Chondrocyte (in vitro differentiated cells): Measurements from ENCODE around the gene TAB2. TPM values are rescaled to one million over a fixed set of nuclear protein-coding genes. Genes with fewer than 3 reads are reported as not detected.

Experiments
- DNase-seq: peaks from one replicate; pipeline ENCODE4 v3.0.0; 2021; ENCODE audit warnings: mixed read lengths, low spot score
- H3K27ac Mint-ChIP-seq: one replicate; pipeline ENCODE4 v1.8.0; 2021; ENCODE audit warnings: mild to moderate bottlenecking, moderate library complexity, mixed read lengths; ENCODE audit not compliant: unreplicated experiment
- H3K27me3 Mint-ChIP-seq: 2 replicates; pipeline ENCODE4 v1.8.0; 2021; ENCODE audit warnings: low read depth, mixed read lengths
- H3K36me3 Mint-ChIP-seq: 2 replicates; pipeline ENCODE4 v1.8.0; 2021; ENCODE audit warnings: low read depth, mixed read lengths
- H3K4me1 Mint-ChIP-seq: 2 replicates; pipeline ENCODE4 v1.8.0; 2021; ENCODE audit warnings: low read depth, mild to moderate bottlenecking, mixed read lengths
- H3K4me3 Mint-ChIP-seq: one replicate; pipeline ENCODE4 v1.8.0; 2021; ENCODE audit warnings: mild to moderate bottlenecking, moderate library complexity, mixed read lengths; ENCODE audit not compliant: unreplicated experiment
- H3K9me3 Mint-ChIP-seq: 2 replicates; pipeline ENCODE4 v1.8.0; 2021; ENCODE audit warnings: low read depth, mixed read lengths
- total RNA-seq: library from RNA; stranded (reverse); gene quantifications from 3 replicates; pipeline ENCODE4 v1.2.1, GENCODE V29; 2021
- TF ChIP-seq, protein P1 (sequence below): fragments of 200-600 bp; sonication (generic); IDR thresholded peaks from 2 replicates; pipeline ENCODE4 v1.5.0; 2021; ENCODE audit warnings: antibody characterized with exemption, mild to moderate bottlenecking, moderate library complexity

TAB2 gene
- total RNA-seq, 1 donor from 2014 or later, result 54.9 TPM

DNA sequence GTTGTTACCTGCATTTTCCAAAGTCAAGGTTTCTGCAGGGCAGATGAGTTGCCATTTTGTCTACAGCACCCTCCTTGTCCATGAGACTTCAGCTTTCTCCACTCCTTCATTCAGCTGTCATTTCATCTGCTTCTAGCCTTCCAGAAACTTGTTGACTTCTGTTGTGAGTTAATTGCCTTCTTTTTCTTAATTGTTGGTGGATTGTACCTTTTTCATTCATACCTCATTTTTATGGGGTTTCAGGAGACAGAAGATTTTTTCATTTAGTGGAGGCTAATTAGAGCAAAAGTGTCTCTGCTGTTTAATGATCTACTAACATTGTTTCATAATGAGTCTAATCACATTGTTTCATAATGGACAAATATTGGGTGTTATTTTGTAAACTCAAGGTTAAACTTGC lies 75.0 kb downstream of the TAB2 start:
- no peak for DNase-seq
- peaks cover 34% of the 10 kb centered on the region for H3K4me1 Mint-ChIP-seq
- H3K9me3 Mint-ChIP-seq, result no peaks in the 10 kb centered on the region
- H3K4me3 Mint-ChIP-seq, result no peak overlapping the region
- no peaks in the 10 kb centered on the region for H3K27me3 Mint-ChIP-seq
- TF ChIP-seq, protein P1, sequence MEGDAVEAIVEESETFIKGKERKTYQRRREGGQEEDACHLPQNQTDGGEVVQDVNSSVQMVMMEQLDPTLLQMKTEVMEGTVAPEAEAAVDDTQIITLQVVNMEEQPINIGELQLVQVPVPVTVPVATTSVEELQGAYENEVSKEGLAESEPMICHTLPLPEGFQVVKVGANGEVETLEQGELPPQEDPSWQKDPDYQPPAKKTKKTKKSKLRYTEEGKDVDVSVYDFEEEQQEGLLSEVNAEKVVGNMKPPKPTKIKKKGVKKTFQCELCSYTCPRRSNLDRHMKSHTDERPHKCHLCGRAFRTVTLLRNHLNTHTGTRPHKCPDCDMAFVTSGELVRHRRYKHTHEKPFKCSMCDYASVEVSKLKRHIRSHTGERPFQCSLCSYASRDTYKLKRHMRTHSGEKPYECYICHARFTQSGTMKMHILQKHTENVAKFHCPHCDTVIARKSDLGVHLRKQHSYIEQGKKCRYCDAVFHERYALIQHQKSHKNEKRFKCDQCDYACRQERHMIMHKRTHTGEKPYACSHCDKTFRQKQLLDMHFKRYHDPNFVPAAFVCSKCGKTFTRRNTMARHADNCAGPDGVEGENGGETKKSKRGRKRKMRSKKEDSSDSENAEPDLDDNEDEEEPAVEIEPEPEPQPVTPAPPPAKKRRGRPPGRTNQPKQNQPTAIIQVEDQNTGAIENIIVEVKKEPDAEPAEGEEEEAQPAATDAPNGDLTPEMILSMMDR, result no peak
- H3K36me3 Mint-ChIP-seq, result peaks cover 20% of the 10 kb centered on the region
- H3K27ac Mint-ChIP-seq, result no peak overlapping the region

DNA sequence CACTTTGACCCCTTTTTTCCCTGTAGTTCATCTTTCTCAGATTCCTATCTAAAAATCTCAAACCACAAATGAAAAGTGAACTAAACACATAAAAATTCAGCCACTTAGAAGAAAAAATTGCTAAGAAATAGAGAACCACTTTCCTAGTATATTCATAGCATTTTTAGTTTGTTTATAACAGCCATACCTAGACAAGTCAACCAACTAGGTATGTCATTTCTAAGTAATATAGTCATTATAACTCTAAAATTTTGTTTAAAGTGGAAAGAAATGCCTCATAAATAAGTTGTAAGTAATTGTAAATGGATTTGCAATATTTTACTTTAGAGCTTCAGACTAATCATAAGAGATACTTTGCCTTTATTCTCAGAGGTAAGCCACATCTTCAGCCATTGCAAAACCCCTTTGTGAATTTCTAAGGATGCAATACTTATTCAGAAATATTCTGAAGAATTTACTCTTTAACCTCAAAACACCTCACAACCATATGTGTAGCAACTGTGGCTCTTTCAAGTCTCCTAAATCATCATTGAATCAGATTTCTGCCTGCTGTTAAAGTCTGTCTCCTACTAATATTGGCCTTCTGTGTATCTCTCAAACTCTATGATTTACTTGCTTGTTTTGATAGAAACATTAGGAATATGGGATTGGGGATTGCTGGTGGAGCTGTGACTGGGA lies 75.6 kb downstream of the TAB2 start:
- peaks cover 32% of the 10 kb centered on the region for H3K4me1 Mint-ChIP-seq
- no peak overlapping the region for H3K4me3 Mint-ChIP-seq
- TF ChIP-seq, protein P1, result no peak
- H3K27ac Mint-ChIP-seq, result no peak overlapping the region
- H3K27me3 Mint-ChIP-seq, result no peaks in the 10 kb centered on the region
- H3K36me3 Mint-ChIP-seq, result peaks cover 21% of the 10 kb centered on the region
- H3K9me3 Mint-ChIP-seq, result no peaks in the 10 kb centered on the region
- DNase-seq, result no peak

DNA sequence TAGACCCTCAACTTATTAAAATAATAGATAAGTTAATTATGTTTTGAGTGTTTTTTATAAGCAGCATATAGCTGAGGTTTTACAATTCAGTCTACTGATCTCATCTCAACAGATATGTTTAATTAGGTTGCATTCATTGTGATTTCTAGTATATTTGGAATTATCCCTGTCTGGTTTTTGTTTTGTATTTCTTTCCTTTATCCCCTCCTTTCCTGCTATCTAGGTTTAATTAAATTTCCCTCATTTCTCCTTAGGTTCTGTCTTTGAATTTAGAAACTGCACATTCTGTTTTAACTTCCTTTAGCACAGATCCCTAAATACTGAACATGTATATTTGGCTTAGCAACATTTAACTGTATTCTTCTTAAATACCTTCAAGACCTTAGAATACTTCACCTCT lies 77.7 kb downstream of the TAB2 start:
- Mint-ChIP-seq H3K27ac (no peak overlapping the region), H3K36me3 (peaks cover 27% of the 10 kb centered on the region), H3K27me3 (no peaks in the 10 kb centered on the region), H3K4me3 (no peak overlapping the region), H3K4me1 (peaks cover 30% of the 10 kb centered on the region), H3K9me3 (no peaks in the 10 kb centered on the region)
- TF ChIP-seq, protein P1, result no peak
- DNase-seq, result no peak

DNA sequence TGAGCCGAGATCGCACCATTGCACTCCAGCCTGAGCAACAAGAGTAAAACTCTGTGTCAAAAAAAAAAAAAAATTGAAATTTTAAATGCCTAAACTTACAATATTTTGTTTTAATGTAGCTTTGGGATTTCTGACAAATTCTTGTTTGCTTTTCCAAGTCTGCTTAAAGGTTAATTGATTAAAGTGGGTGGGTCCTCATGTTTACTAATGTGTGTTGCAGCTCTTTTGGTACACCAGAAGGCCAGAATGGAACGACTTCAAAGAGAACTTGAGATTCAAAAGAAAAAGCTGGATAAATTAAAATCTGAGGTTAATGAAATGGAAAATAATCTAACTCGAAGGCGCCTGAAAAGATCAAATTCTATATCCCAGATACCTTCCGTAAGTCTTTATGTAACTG lies 79.9 kb downstream of the TAB2 start:
- Mint-ChIP-seq H3K4me1 (peaks cover 18% of the 10 kb centered on the region), H3K36me3 (peaks cover 28% of the 10 kb centered on the region), H3K9me3 (no peaks in the 10 kb centered on the region), H3K27me3 (no peaks in the 10 kb centered on the region), H3K4me3 (no peak overlapping the region), H3K27ac (no peak overlapping the region)
- TF ChIP-seq, protein P1, result no peak
- no peak for DNase-seq

DNA sequence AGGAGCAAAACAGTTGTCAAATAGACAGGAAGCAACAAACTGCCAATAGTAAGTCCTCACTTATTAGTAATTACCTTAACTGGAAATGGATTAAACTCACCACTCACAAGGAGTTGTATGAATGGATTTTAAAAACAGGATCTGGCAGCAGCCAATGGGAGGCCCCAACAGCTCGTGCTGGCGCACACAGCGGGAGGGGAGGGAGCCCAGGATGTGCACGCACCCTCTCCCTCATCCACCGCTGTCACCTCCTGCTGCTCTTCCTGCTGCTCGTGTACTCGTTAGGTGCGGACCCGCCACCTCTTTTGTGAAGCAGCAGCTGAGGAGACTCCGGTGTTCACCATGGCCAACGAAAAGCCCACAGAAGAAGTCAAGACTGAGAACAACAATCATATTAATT lies 82.5 kb downstream of the TAB2 start, which contains the start of gene SUMO4:
Gene SUMO4 (plus strand): TSS at position 213 of the 400 bp plus-strand sequence. CDS start 130 bp downstream, at position 343.
- Mint-ChIP-seq H3K27me3 (no peaks in the 10 kb centered on the region), H3K4me1 (peaks cover 7% of the 10 kb centered on the region), H3K9me3 (no peaks in the 10 kb centered on the region), H3K4me3 (no peak within 1 kb of the TSS), H3K27ac (no peak within 1 kb of the TSS), H3K36me3 (peaks cover 35% of the 10 kb centered on the region)
- TF ChIP-seq, protein P1, result no peak
- no peak for DNase-seq
